ENCODE results near the gene PIEZO2. TPM values are rescaled to one million over a fixed set of nuclear protein-coding genes. Genes with fewer than 3 reads are reported as not detected.
A peak's percentile ranks its signal among the peaks of the same experiment; 100 is the strongest.

Gene PIEZO2
- total and polyA plus RNA-seq, 9 donors: 2.0 to 8.5 (median 3.2) TPM

- Histone ChIP-seq H3K27ac (no peak overlapping the region), H3K9me3 (no peaks in the 10 kb centered on the region), H3K4me3 (no peak overlapping the region), H3K27me3 (no peaks in the 10 kb centered on the region), H3K4me1 (ENCODE audit: insufficient read depth) (peaks cover 2% of the 10 kb centered on the region), H3K36me3 (no peaks in the 10 kb centered on the region)
- DNase-seq: peak in 3 of 5 donors; percentile 12 to 18 (median 17)
- WGBS, 3 donors: 48 to 52% (median 49%) methylated on average over 10 of the region's 10 CpGs
- intact Hi-C loops (cut with DNase I): no loop called here
- TF ChIP-seq, protein P1, sequence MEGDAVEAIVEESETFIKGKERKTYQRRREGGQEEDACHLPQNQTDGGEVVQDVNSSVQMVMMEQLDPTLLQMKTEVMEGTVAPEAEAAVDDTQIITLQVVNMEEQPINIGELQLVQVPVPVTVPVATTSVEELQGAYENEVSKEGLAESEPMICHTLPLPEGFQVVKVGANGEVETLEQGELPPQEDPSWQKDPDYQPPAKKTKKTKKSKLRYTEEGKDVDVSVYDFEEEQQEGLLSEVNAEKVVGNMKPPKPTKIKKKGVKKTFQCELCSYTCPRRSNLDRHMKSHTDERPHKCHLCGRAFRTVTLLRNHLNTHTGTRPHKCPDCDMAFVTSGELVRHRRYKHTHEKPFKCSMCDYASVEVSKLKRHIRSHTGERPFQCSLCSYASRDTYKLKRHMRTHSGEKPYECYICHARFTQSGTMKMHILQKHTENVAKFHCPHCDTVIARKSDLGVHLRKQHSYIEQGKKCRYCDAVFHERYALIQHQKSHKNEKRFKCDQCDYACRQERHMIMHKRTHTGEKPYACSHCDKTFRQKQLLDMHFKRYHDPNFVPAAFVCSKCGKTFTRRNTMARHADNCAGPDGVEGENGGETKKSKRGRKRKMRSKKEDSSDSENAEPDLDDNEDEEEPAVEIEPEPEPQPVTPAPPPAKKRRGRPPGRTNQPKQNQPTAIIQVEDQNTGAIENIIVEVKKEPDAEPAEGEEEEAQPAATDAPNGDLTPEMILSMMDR (IDR thresholded peaks at IDR 0.05): no peak
These were observed 175.7 kb downstream of the PIEZO2 start for GRCh38 chr18:10973567-10974203.

GRCh38 chr18:10971717-10972116 is 177.7 kb downstream of the PIEZO2 start:
- H3K27ac ChIP-seq: no peak overlapping the region
- 92 to 94% (median 94%) methylated on average over 4 of the region's 4 CpGs for WGBS, 3 donors
- H3K9me3 ChIP-seq: no peaks in the 10 kb centered on the region
- intact Hi-C loops (cut with DNase I): no loop called here
- H3K4me3 ChIP-seq: no peak overlapping the region
- no peaks in the 10 kb centered on the region for H3K36me3 ChIP-seq
- TF ChIP-seq, protein P1 (IDR thresholded peaks at IDR 0.05): no peak
- TF ChIP-seq POLR2A (IDR thresholded peaks at IDR 0.05): no peak
- no peak for TF ChIP-seq EP300 (IDR thresholded peaks at IDR 0.05)
- no peak for DNase-seq
- peaks cover 2% of the 10 kb centered on the region for H3K4me1 ChIP-seq (ENCODE audit: insufficient read depth)
- H3K27me3 ChIP-seq: no peaks in the 10 kb centered on the region

DNA sequence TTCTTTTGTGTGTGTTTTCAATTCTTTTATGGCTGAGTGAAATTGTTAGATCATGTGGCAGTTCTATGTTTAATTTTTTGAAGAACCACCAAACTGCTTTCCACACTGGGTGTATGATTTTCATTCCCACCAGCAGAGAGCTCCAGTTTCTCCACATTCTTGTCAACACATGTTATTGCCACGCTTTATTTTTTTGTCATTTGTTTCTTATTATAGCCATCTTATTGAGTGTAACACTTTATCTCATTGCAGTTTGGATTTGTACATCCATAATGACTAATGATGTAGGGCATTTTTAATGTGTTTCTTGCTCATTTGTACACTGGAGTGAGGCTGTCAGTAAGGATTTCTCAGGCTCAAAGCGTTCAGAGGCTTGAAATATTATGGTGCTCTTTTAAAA is 184.2 kb downstream of the PIEZO2 start:
- Histone ChIP-seq H3K27ac (no peak overlapping the region), H3K27me3 (no peaks in the 10 kb centered on the region), H3K4me3 (no peak overlapping the region), H3K9me3 (no peaks in the 10 kb centered on the region), H3K4me1 (ENCODE audit: insufficient read depth) (no peaks in the 10 kb centered on the region), H3K36me3 (no peaks in the 10 kb centered on the region)
- intact Hi-C loops (cut with DNase I): no loop called here
- no peak for DNase-seq
- no peak for TF ChIP-seq POLR2A (IDR thresholded peaks at IDR 0.05)
- TF ChIP-seq, protein P1 (IDR thresholded peaks at IDR 0.05): no peak
- 47 to 57% (median 52%) methylated on average over 2 of the region's 2 CpGs for WGBS, 3 donors

DNA sequence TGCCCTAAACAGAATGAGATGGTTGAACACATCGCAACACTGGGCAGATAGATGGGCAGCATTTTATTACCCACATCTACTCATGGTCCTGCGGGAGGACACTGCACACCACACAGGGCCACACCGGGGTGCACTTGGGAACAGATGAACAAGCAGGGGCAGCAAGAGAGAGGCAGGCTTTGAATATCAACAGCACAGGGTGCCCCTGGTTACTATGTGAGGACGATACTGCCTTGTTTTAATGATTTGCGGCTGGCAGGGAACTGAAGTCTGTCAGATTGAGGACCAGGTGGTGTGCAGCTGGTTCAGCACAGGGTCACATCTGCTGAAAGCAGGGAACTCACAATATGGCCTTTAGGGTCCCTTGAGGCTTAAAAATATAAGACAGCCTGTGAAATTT is 195.7 kb downstream of the PIEZO2 start:
- H3K4me1 ChIP-seq (ENCODE audit: insufficient read depth): no peaks in the 10 kb centered on the region
- TF ChIP-seq POLR2A (IDR thresholded peaks at IDR 0.05) (no peak), EP300 (IDR thresholded peaks at IDR 0.05) (no peak)
- TF ChIP-seq, protein P1 (IDR thresholded peaks at IDR 0.05): no peak
- no peaks in the 10 kb centered on the region for H3K36me3 ChIP-seq
- intact Hi-C loops (cut with DNase I): no loop called here
- no peak overlapping the region for H3K4me3 ChIP-seq
- no peaks in the 10 kb centered on the region for H3K27me3 ChIP-seq
- 46 to 66% (median 51%) methylated on average over 5 of the region's 5 CpGs for WGBS, 3 donors
- no peak overlapping the region for H3K27ac ChIP-seq
- DNase-seq: no peak
- H3K9me3 ChIP-seq: no peaks in the 10 kb centered on the region

All from ovary (tissue), 9 donors.